Adipocyte (in vitro differentiated cells): ENCODE measurements around the gene ARHGAP8.
"Not testable (repeated sequence)": the region's sequence is repeated elsewhere in the genome, so short reads cannot be mapped to it uniquely, and the experiment has no call there.

ENCODE experiments used
- DNase-seq: peaks from one replicate; pipeline ENCODE4 v3.0.0-alpha.2; 2015; ENCODE audit warnings: low read depth
- H3K27me3 ChIP-seq: replicated peaks from 2 replicates; pipeline ENCODE4 v1.7.0; 2013; ENCODE audit warnings: mild to moderate bottlenecking, low read length, moderate library complexity; ENCODE audit not compliant: control insufficient read depth, insufficient read depth
- H3K36me3 ChIP-seq: 2 replicates; pipeline ENCODE4 v1.7.0; 2013; ENCODE audit warnings: low read length, mild to moderate bottlenecking, moderate library complexity; ENCODE audit not compliant: control insufficient read depth, insufficient read depth, severe bottlenecking
- H3K4me1 ChIP-seq: 2 replicates; pipeline ENCODE4 v1.7.0; 2013; ENCODE audit warnings: mild to moderate bottlenecking, low read length, moderate library complexity; ENCODE audit not compliant: control insufficient read depth, insufficient read depth
- H3K4me3 ChIP-seq: 2 replicates; pipeline ENCODE4 v1.7.0; 2013; ENCODE audit warnings: mild to moderate bottlenecking, low read length, moderate library complexity
- H3K9ac ChIP-seq: 2 replicates; pipeline ENCODE4 v1.7.0; 2013; ENCODE audit warnings: mild to moderate bottlenecking, low read length, moderate library complexity
- H3K9me3 ChIP-seq: 2 replicates; pipeline ENCODE4 v1.7.0; 2013; ENCODE audit warnings: mild to moderate bottlenecking, low read length, moderate library complexity; ENCODE audit not compliant: control insufficient read depth

The ARHGAP8 gene

DNA sequence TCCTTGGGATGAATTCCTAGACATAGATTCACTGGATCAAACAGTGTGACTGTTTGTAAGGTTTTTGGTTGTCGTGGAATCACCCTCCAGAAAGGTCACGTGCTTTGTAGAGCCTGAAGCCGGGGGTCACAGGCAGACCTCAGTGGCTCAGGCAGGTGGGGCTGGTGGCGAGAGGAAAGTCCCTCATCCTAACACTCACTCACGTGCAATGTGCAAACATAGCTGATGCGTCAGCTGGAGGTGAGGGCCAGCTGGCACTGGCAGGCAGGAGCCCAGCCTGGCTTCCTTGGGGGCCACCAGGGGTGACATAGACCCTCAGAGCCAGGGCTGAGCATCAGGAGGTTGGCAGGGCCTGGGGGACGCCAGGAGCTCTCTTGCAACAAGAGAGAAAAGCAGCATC, 90.0 kb downstream of the ARHGAP8 start:
- DNase-seq = no peak
- Histone ChIP-seq H3K4me3 (no peak overlapping the region), H3K9ac (no peak overlapping the region), H3K36me3 (no peaks in the 10 kb centered on the region), H3K4me1 (no peaks in the 10 kb centered on the region), H3K9me3 (peaks cover 12% of the 10 kb centered on the region), H3K27me3 (peaks cover 45% of the 10 kb centered on the region)

DNA sequence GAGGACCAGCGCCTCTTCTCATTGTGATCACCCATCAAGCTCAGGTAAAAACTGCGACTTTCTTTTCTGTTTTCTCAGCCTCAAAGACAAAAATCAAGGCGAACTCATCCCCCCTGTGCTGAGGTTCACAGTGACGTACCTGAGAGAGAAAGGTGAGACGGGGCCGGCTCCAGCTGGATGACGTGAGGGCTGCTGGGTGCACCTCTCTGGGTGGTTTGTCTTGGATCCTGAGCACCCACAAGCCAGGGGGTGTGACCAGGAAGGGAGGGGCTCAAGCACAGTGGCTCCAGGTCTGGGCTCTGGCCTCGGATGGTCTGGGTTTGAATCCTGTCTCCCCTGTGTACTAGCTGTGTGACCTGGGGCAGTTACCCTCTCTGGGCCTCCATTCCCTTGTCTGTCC, 92.8 kb downstream of the ARHGAP8 start:
- Histone ChIP-seq H3K9ac (no peak overlapping the region), H3K36me3 (no peaks in the 10 kb centered on the region), H3K9me3 (peaks cover 12% of the 10 kb centered on the region), H3K4me3 (no peak overlapping the region), H3K4me1 (no peaks in the 10 kb centered on the region), H3K27me3 (peaks cover 22% of the 10 kb centered on the region)
- no peak for DNase-seq

DNA sequence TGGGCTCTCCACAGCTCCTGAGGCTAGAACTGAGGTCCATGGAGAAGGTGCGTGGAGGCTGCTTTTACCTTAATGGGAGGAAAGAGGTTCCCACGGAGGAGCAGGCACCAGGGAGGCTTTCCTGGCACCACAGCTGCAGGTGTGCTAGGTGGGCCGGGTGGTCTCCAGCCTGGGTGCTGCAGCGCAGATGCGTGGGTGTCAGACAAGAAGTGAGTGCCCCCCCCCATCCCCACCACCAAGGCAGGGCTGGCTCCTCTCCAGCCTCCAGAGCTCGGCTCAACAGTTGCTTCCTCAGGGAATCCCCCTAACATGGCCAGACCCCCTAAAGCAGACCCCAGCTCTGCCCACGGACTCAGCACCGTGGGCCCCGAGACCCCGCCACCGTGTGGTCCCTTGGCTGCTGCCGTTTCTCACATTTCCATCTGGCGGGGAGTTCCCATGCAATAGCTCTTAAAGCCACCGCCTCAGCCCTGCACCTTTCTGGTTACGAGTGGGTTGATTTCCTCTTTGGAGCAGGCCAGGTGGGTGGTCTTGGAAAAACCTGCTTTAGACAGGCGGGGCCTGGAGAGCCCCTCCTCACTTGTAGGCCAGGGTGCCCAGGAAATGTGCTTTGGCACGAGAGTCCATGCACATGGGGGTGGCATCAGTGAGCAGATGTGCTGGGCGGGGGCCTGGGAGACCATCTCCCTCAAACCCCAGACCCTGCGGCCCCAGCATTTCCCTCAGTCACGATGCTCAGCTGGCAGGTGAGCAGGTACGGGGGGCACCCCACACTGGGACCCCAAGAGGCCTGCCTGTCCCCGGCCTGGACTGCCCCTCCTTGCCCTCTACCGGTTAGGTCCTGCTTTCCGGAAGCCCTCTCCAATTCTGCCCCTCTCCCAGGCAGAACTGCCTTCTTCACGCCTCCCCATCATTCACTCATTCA, 93.7 kb downstream of the ARHGAP8 start:
- no peak for DNase-seq
- H3K4me1 ChIP-seq = no peaks in the 10 kb centered on the region
- no peaks in the 10 kb centered on the region for H3K36me3 ChIP-seq
- H3K27me3 ChIP-seq = peaks cover 14% of the 10 kb centered on the region
- peaks cover 12% of the 10 kb centered on the region for H3K9me3 ChIP-seq
- H3K4me3 ChIP-seq = no peak overlapping the region
- H3K9ac ChIP-seq = no peak overlapping the region

DNA sequence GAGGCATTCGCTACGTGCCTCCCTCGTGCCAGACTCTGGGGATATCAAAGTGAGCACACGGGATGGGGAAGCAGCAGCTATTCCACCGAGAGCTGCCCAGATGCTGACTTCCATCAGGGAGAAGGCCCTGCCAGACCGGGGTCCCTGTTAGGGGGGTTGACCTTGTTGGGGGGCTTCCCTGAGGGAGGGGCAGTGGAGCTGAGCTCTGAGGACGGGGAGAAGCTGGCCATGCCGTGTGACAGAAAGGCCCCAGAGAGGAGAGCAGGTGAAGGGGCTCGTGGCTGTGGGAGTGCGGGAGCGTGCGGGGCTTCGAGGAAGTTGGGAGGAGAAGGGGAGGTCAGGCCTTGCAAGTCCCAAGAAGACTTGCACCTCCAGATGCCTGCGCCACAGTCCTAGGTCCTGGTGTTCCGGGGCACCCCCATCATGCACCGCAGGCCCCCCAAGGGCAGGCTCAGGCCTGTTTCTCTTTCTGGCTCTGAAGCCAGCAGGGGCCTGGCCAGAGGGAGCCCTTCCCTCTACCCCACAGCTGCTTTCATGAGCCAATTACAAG, 94.4 kb downstream of the ARHGAP8 start:
- Histone ChIP-seq H3K9ac (no peak overlapping the region), H3K27me3 (peaks cover 12% of the 10 kb centered on the region), H3K4me3 (no peak overlapping the region), H3K36me3 (no peaks in the 10 kb centered on the region), H3K9me3 (peaks cover 12% of the 10 kb centered on the region), H3K4me1 (no peaks in the 10 kb centered on the region)
- DNase-seq = no peak

DNA sequence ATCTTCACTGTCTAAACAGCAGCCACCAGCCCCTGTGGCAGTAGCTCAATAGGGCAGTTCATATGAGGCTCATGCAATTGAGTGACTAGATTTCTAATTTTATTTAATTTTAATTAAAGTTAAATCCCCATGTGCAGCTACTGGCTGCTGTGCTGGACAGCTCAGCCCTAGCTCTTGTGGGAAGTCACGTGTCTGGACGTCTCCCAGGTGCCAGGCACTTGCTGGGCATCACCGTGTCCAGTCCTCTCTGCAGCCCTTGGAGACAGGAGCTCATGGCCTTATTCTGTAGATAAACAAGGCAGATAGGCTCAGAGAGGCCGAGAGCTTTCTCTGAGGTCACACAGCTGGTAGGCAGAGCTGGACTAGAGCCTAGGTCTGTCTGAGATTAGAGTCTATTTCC, 95.0 kb downstream of the ARHGAP8 start:
- H3K4me1 ChIP-seq = no peaks in the 10 kb centered on the region
- DNase-seq = no peak
- no peak overlapping the region for H3K4me3 ChIP-seq
- H3K9me3 ChIP-seq = peaks cover 12% of the 10 kb centered on the region
- H3K36me3 ChIP-seq = no peaks in the 10 kb centered on the region
- no peak overlapping the region for H3K9ac ChIP-seq
- peaks cover 12% of the 10 kb centered on the region for H3K27me3 ChIP-seq

DNA sequence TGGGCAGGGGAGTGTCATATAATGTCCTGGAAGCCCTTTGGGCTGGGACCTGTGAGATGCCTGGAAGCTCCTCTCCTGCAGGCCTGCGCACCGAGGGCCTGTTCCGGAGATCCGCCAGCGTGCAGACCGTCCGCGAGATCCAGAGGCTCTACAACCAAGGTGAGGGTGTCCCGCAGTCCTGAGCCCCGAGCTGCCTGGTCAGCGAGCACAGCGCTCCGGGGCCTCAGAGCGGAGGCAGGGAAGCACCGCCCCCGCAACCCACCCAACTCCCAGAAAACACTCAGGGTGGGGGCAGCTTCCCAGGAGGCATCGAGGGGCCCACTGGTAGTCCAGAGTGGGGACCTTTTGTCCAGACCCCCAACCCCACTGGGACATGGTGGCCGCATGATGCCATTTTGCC, 95.5 kb downstream of the ARHGAP8 start:
- Histone ChIP-seq H3K36me3 (no peaks in the 10 kb centered on the region), H3K9ac (no peak overlapping the region), H3K27me3 (peaks cover 12% of the 10 kb centered on the region), H3K9me3 (peaks cover 12% of the 10 kb centered on the region), H3K4me3 (no peak overlapping the region), H3K4me1 (no peaks in the 10 kb centered on the region)
- DNase-seq = no peak

DNA sequence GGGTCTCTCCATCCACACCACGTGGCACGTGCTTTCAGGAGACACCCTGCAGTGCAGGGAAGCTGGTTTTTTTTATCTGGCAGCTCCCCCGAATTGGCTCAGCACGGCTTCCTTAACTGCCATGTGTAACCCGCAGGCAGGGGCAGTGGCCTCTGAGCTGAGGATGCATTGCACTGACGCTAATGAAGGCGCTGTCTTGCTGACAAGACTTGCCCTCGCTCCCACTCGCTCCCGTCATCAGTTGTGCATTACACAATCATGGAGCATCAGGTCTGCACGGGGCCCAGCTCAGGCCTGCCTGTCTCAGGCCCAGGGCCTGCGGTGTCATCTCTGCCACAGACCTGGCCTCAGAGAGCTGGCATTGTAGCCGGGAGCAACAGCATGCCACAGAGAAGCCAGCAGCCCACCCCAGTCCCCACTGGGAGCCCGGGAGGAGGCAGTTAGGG, 95.9 kb downstream of the ARHGAP8 start:
- Histone ChIP-seq H3K4me3 (no peak overlapping the region), H3K9ac (no peak overlapping the region), H3K27me3 (peaks cover 12% of the 10 kb centered on the region), H3K36me3 (no peaks in the 10 kb centered on the region), H3K4me1 (no peaks in the 10 kb centered on the region), H3K9me3 (peaks cover 12% of the 10 kb centered on the region)
- no peak for DNase-seq

DNA sequence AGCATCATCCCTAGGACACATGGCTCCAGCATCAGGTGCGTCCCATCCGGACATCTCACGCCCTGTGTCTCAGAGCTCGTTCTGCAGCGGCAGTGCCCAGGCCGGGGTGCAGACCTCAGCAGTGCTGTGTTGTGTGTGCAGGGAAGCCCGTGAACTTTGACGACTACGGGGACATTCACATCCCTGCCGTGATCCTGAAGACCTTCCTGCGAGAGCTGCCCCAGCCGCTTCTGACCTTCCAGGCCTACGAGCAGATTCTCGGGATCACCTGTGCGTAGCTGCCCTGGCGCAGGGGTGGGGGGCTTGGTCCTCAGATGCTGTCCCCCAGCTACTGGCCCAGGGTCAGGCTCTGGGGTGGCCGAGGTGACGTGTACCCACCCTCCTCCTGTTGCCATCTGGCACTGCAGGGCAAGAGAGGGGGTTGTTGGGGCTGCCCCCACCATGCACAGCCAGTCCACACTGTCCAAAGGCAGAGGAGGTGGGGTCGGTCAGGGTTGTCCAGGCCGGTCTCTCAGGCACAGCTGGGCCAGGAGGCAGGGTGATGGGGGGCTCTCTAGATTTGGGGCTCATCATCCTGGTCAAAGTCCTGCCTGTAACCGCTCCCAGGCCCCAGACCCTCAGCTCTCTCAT, 96.5 kb downstream of the ARHGAP8 start:
- no peaks in the 10 kb centered on the region for H3K36me3 ChIP-seq
- no peak overlapping the region for H3K4me3 ChIP-seq
- H3K4me1 ChIP-seq = no peaks in the 10 kb centered on the region
- H3K9ac ChIP-seq = no peak overlapping the region
- H3K27me3 ChIP-seq = peaks cover 12% of the 10 kb centered on the region
- peaks cover 12% of the 10 kb centered on the region for H3K9me3 ChIP-seq
- no peak for DNase-seq

DNA sequence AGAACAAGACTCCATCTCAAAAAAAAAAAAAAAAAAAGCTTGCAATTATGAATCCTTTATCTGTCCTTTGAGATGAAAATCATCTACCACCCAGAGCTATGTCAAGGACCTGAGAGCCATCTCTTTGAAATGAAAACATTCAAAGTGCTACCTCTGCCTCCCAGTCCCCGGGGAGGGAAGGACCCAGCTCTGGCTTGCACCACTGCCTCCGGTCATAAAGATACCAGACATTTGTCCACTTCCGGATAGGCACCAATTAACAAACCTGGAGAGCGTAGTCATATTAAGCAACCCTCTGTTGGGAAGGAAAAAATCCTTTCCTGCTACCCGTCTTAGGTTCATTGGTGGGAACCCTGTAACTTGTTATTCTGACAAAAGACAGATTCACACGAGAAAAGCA, 98.6 kb downstream of the ARHGAP8 start:
- Histone ChIP-seq H3K36me3 (no peaks in the 10 kb centered on the region), H3K9ac (no peak overlapping the region), H3K27me3 (peaks cover 5% of the 10 kb centered on the region), H3K4me3 (no peak overlapping the region), H3K4me1 (no peaks in the 10 kb centered on the region), H3K9me3 (no peaks in the 10 kb centered on the region)
- no peak for DNase-seq

DNA sequence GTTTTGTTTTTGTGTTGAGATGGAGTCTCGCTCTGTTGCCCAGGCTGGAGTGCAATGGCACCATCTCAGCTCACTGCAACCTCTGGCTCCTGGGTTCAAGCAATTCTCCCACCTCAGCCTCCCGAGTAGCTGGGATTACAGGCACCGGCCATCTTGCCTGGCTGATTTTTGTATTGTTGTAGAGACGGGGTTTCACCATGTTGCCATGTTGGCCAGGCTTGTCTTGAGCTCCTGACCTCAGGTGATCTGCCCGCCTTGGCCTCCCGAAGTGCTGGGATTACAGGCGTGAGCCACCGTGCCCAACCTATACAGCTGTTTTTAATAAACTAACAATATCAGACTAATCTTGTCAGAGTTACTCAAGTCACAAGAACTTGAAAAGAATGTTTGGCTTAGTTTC, 102.3 kb downstream of the ARHGAP8 start:
- not testable (repeated sequence) for H3K27me3 ChIP-seq, H3K4me3 ChIP-seq, H3K9ac ChIP-seq, H3K36me3 ChIP-seq, H3K9me3 ChIP-seq
- peaks cover 12% of the 10 kb centered on the region for H3K4me1 ChIP-seq
- peak; percentile 18 for DNase-seq

DNA sequence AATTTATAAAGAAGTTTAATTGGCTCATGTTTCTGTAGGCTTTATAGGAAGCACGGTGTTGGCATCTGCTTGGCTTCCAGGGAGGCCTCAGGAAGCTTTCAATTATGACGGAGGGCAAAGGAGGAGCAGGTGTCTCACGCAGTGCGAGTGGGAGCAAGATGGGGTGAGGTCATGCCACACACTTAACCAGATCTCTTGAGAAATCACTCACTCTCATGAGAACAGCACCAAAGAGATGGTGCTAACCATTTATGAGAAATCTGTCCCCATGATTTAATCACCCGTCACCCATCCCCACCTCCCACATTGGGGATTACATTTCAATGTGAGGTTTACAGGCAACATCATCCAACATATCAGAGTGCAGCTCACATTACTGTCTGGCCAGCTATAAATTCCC, 103.5 kb downstream of the ARHGAP8 start:
- Histone ChIP-seq H3K36me3 (no peaks in the 10 kb centered on the region), H3K4me3 (no peak overlapping the region), H3K9ac (no peak overlapping the region), H3K27me3 (no peaks in the 10 kb centered on the region), H3K4me1 (peaks cover 19% of the 10 kb centered on the region), H3K9me3 (no peaks in the 10 kb centered on the region)
- no peak for DNase-seq
